ENCODE measurements around the gene DNAJC11. TPM values are rescaled to one million over a fixed set of nuclear protein-coding genes. Genes with fewer than 3 reads are reported as not detected.
"Not testable (repeated sequence)": the region's sequence is repeated elsewhere in the genome, so short reads cannot be mapped to it uniquely, and the experiment has no call there.

Gene DNAJC11
- total RNA-seq, 1 experiment from 2014 or later = 61.0 TPM

DNA sequence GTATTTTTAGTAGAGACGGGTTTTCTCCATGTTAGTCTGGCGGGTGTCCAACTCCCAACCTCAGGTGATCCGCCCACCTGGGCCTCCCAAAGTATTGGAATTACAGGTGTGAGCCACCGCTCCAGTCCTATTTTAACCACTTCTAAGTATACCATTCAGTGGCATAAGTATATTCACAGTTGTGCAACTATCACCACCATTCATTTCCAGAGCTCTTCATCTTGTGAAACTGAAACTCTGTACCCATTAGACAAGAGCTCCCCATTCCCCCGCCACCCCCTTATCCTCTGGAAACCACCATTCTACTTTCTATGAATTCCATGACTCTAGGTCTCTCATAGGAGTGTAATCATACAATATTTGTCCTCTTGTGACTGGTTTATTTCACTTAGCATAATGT, 43.5 kb upstream of the DNAJC11 start:
- H3K27me3 ChIP-seq (replicated peaks; ENCODE audit: control insufficient read depth, insufficient read depth, low read length) = no peaks in the 10 kb centered on the region
- no peaks in the 10 kb centered on the region for H3K9me3 ChIP-seq
- CTCF ChIA-PET = no interaction called here
- H3K4me1 ChIP-seq = no peaks in the 10 kb centered on the region
- H3K4me3 Mint-ChIP-seq (ENCODE audit: unreplicated experiment) = no peak overlapping the region
- TF ChIP-seq, protein P1, sequence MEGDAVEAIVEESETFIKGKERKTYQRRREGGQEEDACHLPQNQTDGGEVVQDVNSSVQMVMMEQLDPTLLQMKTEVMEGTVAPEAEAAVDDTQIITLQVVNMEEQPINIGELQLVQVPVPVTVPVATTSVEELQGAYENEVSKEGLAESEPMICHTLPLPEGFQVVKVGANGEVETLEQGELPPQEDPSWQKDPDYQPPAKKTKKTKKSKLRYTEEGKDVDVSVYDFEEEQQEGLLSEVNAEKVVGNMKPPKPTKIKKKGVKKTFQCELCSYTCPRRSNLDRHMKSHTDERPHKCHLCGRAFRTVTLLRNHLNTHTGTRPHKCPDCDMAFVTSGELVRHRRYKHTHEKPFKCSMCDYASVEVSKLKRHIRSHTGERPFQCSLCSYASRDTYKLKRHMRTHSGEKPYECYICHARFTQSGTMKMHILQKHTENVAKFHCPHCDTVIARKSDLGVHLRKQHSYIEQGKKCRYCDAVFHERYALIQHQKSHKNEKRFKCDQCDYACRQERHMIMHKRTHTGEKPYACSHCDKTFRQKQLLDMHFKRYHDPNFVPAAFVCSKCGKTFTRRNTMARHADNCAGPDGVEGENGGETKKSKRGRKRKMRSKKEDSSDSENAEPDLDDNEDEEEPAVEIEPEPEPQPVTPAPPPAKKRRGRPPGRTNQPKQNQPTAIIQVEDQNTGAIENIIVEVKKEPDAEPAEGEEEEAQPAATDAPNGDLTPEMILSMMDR (IDR thresholded peaks at IDR 0.05; ENCODE audit: insufficient read depth in 1 of 2, low read depth in 1 of 2, low read length in 1 of 2, severe bottlenecking in 1 of 2, unreplicated experiment in 1 of 2) = no peak
- no peak for DNase-seq
- BruUV-seq (replicated peaks) = no TSS peak
- H3K4me3 ChIP-seq (ENCODE audit: low read depth, low read length) = no peak overlapping the region
- peaks cover 14% of the 10 kb centered on the region for H3K9me3 Mint-ChIP-seq (ENCODE audit: unreplicated experiment)
- no peaks in the 10 kb centered on the region for H3K4me1 Mint-ChIP-seq (ENCODE audit: low read depth, unreplicated experiment)
- intact Hi-C loops (cut with micrococcal nuclease; ENCODE audit: unreplicated experiment) = no loop called here
- peaks cover 14% of the 10 kb centered on the region for H3K27me3 Mint-ChIP-seq (ENCODE audit: insufficient read depth, unreplicated experiment)
- H3K36me3 ChIP-seq (ENCODE audit: control insufficient read depth, insufficient read depth, low read length) = no peaks in the 10 kb centered on the region
- no peak overlapping the region for H3K27ac Mint-ChIP-seq (ENCODE audit: unreplicated experiment)
- POLR2A ChIA-PET = no interaction called here
- H3K36me3 Mint-ChIP-seq (ENCODE audit: insufficient read depth, unreplicated experiment) = no peaks in the 10 kb centered on the region

DNA sequence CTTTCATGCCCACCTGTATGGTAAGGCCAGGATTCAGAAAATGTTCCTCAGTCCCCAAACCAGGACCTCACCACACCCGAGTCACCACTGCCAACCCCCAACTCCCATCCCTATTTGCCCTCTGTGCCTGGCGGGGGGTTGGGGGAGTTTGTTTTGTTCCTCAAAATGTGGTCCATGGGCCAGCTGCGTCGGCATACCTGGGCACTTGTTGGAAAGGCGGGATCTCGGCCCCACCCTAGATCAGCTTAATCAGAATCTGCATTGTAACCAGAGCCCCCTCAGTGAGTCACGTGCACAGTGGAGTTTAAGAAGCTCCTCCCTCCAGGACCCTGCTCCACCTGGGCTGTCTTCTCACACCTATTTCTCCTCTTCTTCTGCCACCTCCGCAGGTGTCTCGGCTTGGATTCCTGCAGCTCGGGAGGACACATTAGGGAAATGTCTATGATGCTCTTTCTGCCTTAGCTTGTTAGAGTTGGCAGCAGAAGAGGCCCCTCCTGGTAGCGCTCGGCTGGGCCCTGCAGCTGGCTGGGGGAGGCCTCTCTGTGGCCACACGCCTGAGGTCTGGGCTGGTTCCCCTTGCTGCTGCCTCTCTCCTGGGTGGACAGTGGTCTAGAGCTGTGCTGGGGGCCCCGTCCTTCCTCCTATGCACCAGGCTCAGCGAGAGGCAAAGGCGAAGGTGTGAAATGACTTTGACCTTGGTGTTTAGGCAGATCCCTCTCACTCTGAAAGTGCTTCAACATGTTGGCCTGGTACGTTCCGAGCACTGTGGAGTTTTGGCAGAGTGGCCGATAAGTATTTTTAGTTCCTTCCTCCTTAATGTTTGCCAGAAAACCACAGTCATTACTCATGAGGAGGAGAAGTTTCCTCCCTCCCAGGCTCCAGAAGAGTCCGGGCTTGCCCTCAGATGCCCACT, 41.8 kb upstream of the DNAJC11 start:
- ChIA-PET CTCF (no interaction called here), POLR2A (no interaction called here)
- H3K4me3 Mint-ChIP-seq (ENCODE audit: unreplicated experiment) = no peak overlapping the region
- H3K36me3 ChIP-seq (ENCODE audit: control insufficient read depth, insufficient read depth, low read length) = no peaks in the 10 kb centered on the region
- BruUV-seq (replicated peaks) = no TSS peak
- H3K27ac Mint-ChIP-seq (ENCODE audit: unreplicated experiment) = no peak overlapping the region
- H3K9me3 Mint-ChIP-seq (ENCODE audit: unreplicated experiment) = peaks cover 1% of the 10 kb centered on the region
- no peaks in the 10 kb centered on the region for H3K36me3 Mint-ChIP-seq (ENCODE audit: insufficient read depth, unreplicated experiment)
- H3K27me3 Mint-ChIP-seq (ENCODE audit: insufficient read depth, unreplicated experiment) = peaks cover 3% of the 10 kb centered on the region
- intact Hi-C loops (cut with micrococcal nuclease; ENCODE audit: unreplicated experiment) = no loop called here
- no peak for DNase-seq
- TF ChIP-seq, protein P1 (IDR thresholded peaks at IDR 0.05; ENCODE audit: insufficient read depth in 1 of 2, low read depth in 1 of 2, low read length in 1 of 2, severe bottlenecking in 1 of 2, unreplicated experiment in 1 of 2) = no peak
- no peaks in the 10 kb centered on the region for H3K9me3 ChIP-seq
- H3K4me3 ChIP-seq (ENCODE audit: low read depth, low read length) = no peak overlapping the region
- no peaks in the 10 kb centered on the region for H3K4me1 ChIP-seq
- H3K27me3 ChIP-seq (replicated peaks; ENCODE audit: control insufficient read depth, insufficient read depth, low read length) = no peaks in the 10 kb centered on the region
- no peaks in the 10 kb centered on the region for H3K4me1 Mint-ChIP-seq (ENCODE audit: low read depth, unreplicated experiment)

DNA sequence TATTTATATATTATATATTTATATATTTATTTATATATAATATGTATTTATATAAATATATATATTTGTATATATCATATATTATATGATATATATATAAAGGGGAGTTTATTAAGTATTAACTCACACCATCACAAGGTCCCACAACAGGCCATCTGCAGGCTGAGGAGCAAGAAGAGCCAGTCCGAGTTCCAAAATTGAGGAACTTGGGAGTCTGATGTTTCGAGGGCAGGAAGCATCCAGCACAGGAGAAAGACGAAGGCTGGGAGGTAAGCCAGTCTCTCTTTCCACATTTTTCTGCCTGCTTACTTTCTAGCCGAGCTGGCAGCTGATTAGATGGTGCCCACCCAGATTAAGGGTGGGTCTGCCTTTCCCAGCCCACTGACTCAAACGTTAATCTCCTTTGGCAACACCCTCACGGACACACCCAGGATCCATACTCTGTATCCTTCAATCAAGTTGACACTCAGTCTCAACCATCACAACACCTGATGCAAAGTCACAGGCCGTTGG, 41.1 kb upstream of the DNAJC11 start:
- intact Hi-C loops (cut with micrococcal nuclease; ENCODE audit: unreplicated experiment); H3K27me3 Mint-ChIP-seq (ENCODE audit: insufficient read depth, unreplicated experiment); H3K36me3 ChIP-seq (ENCODE audit: control insufficient read depth, insufficient read depth, low read length); H3K4me1 Mint-ChIP-seq (ENCODE audit: low read depth, unreplicated experiment); H3K27me3 ChIP-seq (replicated peaks; ENCODE audit: control insufficient read depth, insufficient read depth, low read length); H3K9me3 ChIP-seq; CTCF ChIA-PET; BruUV-seq (replicated peaks); H3K27ac Mint-ChIP-seq (ENCODE audit: unreplicated experiment); H3K9me3 Mint-ChIP-seq (ENCODE audit: unreplicated experiment); POLR2A ChIA-PET; H3K4me1 ChIP-seq; H3K4me3 Mint-ChIP-seq (ENCODE audit: unreplicated experiment); DNase-seq; H3K4me3 ChIP-seq (ENCODE audit: low read depth, low read length); H3K36me3 Mint-ChIP-seq (ENCODE audit: insufficient read depth, unreplicated experiment): not testable (repeated sequence)
